IPS-11a (cell line): ENCODE results near the gene SLC29A4.
A peak's percentile ranks its signal among the peaks of the same experiment; 100 is the strongest.
"Not testable (repeated sequence)": the region's sequence is repeated elsewhere in the genome, so short reads cannot be mapped to it uniquely, and the experiment has no call there.

Experiments used
- H3K4me3 ChIP-seq: one replicate; pipeline ENCODE4 v1.5.1; 2013; ENCODE audit warnings: low read depth, low read length, control low read depth

SLC29A4 gene

GRCh38 chr7:5274441-5274840, 8.3 kb upstream of the SLC29A4 start:
- no peak overlapping the region for H3K4me3 ChIP-seq

- not testable (repeated sequence) for H3K4me3 ChIP-seq
Measured at GRCh38 chr7:5274985-5275431, 7.7 kb upstream of the SLC29A4 start.

GRCh38 chr7:5275510-5275909, 7.2 kb upstream of the SLC29A4 start:
- H3K4me3 ChIP-seq, result not testable (repeated sequence)

GRCh38 chr7:5276123-5276522, 6.6 kb upstream of the SLC29A4 start:
- H3K4me3 ChIP-seq, result not testable (repeated sequence)

GRCh38 chr7:5276611-5277010, 6.1 kb upstream of the SLC29A4 start:
- no peak overlapping the region for H3K4me3 ChIP-seq

GRCh38 chr7:5278766-5279165, 4.0 kb upstream of the SLC29A4 start:
- no peak overlapping the region for H3K4me3 ChIP-seq

GRCh38 chr7:5279734-5280133, 3.0 kb upstream of the SLC29A4 start:
- H3K4me3 ChIP-seq, result no peak overlapping the region

GRCh38 chr7:5281598-5282500, 894 bp upstream of the SLC29A4 start:
- H3K4me3 ChIP-seq, result not testable (repeated sequence)

- H3K4me3 ChIP-seq, result peak overlapping the region; percentile 8
Measured at GRCh38 chr7:5283421-5284303, 919 bp downstream of the SLC29A4 start.

GRCh38 chr7:5284304-5285281, 1.9 kb downstream of the SLC29A4 start:
- no peak overlapping the region for H3K4me3 ChIP-seq

- H3K4me3 ChIP-seq, result no peak overlapping the region
Measured at GRCh38 chr7:5286933-5287332, 4.2 kb downstream of the SLC29A4 start.

GRCh38 chr7:5287373-5287772, 4.6 kb downstream of the SLC29A4 start:
- H3K4me3 ChIP-seq, result not testable (repeated sequence)

GRCh38 chr7:5287802-5288201, 5.1 kb downstream of the SLC29A4 start:
- no peak overlapping the region for H3K4me3 ChIP-seq

- not testable (repeated sequence) for H3K4me3 ChIP-seq
Measured at GRCh38 chr7:5288560-5288959, 5.8 kb downstream of the SLC29A4 start.

GRCh38 chr7:5289355-5289754, 6.6 kb downstream of the SLC29A4 start:
- no peak overlapping the region for H3K4me3 ChIP-seq

- no peak overlapping the region for H3K4me3 ChIP-seq
Measured at GRCh38 chr7:5291301-5291700, 8.6 kb downstream of the SLC29A4 start.

GRCh38 chr7:5291711-5292335, 9.1 kb downstream of the SLC29A4 start:
- not testable (repeated sequence) for H3K4me3 ChIP-seq

GRCh38 chr7:5294169-5294987, 11.6 kb downstream of the SLC29A4 start:
- no peak overlapping the region for H3K4me3 ChIP-seq
